HG02938 (cell line): ENCODE measurements around the gene OR2W1.

ENCODE experiments used
- ATAC-seq: cut with Tn5 transposase; IDR thresholded peaks from one replicate; pipeline ENCODE4 v1.9.1; 2021; ENCODE audit warnings: mild to moderate bottlenecking, moderate library complexity; ENCODE audit not compliant: unreplicated experiment

OR2W1 gene, protein sequence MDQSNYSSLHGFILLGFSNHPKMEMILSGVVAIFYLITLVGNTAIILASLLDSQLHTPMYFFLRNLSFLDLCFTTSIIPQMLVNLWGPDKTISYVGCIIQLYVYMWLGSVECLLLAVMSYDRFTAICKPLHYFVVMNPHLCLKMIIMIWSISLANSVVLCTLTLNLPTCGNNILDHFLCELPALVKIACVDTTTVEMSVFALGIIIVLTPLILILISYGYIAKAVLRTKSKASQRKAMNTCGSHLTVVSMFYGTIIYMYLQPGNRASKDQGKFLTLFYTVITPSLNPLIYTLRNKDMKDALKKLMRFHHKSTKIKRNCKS

DNA sequence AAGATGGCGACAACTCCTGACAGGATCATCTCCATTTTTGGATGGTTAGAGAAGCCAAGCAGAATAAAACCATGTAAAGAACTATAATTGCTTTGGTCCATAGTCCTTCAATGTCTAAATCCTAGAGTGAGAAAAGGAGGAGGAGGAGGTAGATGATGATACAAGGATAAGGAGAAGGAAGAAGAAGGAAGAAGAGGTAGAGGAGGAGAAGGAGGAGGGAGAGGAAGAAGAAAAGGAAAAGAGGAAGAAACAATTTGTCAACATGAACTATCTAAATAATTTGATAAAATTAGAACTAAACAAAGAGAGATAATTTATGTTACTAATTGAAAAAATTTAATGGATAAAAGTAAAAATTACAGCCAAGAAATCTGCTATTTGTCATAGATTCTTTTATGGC is at the start of gene OR2W1:
Gene OR2W1, minus strand, starts transcription at position 101 of the 400 bp plus-strand sequence. Its CDS starts 0 bp downstream, at position 101.
- no peak for ATAC-seq

DNA sequence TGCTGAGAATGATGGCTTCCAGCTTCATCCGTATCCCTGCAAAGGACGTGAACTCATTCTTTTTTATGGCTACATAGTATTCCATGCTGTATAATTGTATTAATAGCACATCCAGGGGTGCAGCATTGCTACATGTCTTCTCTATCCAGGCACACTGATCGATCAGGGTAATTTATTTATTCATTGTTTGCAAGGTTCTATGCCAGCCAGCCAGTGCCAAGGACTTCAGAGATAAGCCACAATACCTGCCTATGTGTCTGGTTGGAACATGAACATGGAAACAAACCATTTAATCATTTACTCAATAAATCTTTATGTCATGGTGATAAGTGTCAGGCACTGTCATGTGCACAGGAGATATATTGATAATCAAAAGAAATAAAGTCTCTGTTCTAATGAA is 48.0 kb upstream of the OR2W1 start:
- no peak for ATAC-seq

DNA sequence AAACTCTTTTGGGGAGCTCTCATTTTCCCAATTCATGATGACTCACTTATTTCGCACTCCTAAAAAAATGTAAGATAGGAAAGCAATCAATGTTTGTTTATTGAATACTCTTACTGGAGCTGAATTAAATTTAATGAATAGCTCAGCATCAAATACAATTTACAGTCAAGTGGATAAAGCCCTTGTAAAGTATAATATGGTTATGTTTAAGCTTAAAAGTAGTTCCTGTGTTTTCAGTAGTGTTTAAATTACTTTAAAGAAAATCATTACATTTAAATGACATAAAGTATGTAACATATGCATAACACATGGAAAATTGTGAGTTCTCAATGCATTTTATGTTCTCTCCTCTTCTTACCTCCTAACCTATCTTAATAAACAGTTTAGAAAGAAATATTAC is 42.2 kb upstream of the OR2W1 start, which contains the start of gene OR2B3:
Gene OR2B3, minus strand, starts transcription at position 101 of the 400 bp plus-strand sequence. Its CDS starts 65 bp downstream, at position 36.
- no peak for ATAC-seq

DNA sequence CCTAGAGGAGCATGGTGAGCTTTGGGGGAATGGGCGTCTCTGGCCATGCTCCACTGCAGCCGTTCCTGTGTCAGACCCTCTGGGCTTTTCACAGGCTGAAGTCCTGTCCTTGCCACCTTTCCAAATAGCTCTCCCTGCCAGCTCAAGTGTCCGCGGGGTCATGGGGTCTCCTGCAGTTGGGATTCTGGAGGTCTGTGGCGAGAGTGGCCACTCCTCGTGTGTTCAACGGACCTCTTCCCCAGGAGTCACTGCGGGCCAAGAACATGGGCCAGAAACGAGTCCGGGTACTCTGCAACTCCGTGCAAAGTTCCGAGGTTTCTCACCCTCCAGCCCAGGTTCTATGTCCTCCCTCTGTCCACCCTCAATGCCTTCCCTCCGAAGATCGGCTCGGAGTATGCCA is 37.5 kb upstream of the OR2W1 start:
- ATAC-seq = no peak

DNA sequence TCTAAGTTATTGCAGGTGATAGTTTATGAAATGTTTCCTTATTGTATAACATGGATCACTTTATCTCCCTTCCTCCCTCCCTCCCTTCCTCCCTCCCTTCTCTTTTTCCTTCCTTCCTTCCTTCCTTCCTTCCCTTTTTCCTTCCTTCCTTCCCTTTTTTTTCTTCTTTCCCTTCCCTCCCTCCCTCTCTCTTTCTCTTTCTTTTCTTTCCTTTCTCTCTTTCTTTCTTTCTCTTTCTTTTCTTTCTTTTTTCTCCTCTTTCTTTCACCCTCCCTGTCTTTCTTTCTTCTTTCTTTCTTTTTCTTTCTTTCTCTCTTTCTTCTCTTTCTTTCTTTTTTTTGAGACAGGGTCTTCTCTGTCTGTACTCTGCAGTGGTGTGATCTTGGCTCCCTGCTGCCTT is 36.3 kb upstream of the OR2W1 start:
- no peak for ATAC-seq

DNA sequence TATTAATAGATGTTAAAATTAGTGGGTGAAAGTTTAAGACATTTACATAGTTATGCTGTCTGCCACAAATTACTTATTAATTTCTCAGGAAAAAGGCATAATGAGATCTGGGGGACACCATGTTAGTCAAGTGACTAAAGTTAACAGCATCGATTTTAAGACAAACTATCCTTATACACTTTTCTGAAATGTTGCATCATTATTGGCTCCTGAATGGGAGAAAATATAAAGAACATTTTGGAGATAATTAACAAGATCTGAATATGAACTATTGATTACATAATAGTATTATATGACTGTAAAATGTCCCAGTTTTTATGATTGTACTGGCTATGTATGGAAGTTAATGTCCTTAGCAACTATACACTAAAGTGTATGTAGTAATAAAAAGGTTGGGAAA is 34.2 kb upstream of the OR2W1 start:
- ATAC-seq = no peak

DNA sequence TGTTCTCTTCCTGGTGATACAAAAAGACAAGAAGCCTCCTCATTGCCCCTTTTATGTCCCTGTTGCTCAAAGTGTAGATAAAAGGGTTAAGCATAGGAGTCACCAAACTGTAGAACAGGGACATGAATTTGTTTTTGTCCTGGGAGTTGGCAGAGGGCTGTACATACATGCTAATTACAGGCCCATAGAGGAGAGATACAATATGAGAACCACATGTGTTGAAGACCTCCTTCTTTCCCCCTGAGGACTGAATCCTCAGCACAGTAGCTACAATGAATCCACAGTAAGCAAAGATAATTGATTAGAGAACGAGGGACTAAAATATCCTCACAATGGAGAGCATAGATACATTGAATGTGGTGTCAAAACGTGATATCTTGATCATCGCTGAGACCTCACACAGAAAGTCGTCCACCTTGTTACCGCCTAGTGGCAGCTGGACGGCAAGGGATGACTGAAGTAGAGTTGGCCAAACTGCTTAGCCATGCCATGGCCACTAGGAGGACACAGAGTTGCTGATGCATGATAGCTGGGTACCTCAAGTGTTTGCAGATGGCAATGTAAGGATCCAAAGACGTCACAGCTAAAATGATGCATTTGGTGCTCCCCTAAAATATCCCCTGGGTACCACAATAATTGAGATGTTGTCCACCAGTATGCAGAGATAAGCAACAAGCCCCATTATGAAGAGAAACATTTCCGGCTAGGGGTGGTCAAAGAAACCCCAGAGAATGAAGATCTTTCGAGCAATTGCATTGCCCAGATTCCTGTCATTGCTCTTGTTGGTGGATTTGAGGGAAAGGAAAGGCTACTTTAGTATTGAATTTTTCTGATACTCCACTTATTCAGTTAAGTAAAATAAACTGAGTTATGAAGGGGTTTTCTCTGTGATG is 27.1 kb upstream of the OR2W1 start:
- ATAC-seq = no peak

DNA sequence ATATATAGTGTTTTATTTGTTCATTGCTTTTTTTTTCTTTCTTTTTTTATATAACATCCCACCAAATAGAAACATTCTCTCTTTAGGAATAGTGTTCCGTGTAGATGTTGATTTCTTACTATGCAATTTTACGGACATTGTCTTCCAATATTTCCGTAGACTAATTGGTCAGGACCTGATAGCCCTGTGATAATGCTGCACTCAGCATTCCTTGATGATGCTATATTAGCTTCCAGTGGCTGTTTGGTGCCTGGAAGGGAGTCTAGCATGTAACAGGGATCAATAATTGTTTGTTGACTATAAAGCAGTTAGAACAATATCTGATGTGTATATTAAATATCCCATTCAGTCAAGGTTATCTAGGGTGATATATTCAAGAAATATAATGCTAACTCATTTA is 6.7 kb upstream of the OR2W1 start:
- no peak for ATAC-seq

DNA sequence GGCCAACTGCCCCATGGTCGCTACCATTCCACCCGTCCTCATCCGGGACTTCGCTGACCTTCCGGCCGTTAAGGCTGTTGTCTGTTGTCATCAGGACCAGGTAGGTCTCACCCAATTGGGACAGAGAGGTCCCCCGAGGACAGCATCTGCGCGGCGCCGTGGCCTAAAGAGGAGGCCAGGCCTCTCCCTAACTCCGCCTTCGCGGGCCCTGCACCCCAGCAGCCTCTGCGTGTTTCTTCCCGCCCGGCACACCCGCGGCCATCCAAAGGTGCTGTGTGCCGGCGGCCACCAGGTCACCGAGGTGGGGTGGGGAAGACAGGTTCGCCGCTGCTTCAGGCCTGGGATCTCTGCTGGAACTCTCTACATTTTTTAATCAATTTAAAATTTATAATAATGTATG is 9.0 kb downstream of the OR2W1 start:
- no peak for ATAC-seq

DNA sequence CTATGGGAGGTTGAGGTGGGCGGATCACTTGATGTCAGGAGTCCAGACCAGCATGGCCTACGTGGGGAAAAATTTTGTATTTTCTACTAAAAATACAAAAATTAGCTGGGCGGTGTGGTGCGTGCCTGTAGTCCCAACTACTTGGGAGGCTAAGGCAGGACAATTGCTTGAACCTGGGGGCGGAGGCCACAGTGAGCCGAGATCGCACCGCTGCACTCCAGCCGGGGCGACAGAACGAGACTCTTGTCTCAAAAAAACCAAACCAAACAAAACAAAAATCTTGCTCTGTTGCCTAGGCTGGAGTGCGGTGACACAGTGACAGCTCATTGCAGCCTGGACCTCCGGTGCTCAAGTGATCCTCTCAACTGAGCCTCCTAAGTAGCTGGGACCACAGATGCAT is 16.2 kb downstream of the OR2W1 start:
- ATAC-seq = no peak

DNA sequence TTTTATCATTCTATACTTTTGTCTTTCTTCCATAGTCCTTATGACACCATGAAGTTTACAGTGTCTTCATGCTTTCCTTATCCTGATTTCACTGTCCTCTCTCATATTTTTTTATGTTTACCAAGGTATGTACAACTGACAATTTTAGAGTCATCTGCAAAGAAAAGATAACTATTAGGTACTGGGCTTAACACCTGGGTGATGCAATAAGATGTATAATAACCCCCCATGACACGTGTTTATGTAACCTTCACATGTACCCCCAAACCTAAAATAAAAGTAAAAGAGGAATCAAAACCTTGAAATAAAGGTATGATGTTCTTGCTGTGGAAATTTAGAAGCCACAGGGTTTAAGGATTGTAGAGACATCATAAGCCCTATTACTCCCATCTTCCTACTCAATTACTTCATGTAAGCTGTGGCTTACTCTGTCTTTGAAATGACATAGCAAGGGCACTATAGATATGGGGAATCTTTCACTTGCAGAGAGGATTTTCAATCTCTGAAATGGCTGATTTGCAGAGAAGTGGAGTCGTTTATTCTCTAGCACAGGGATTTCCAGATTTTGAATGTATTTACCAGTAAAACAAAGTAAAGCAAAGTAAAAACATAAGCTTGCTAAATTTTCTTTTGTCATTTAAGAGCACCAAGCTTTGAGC is 18.9 kb downstream of the OR2W1 start:
- ATAC-seq = no peak

DNA sequence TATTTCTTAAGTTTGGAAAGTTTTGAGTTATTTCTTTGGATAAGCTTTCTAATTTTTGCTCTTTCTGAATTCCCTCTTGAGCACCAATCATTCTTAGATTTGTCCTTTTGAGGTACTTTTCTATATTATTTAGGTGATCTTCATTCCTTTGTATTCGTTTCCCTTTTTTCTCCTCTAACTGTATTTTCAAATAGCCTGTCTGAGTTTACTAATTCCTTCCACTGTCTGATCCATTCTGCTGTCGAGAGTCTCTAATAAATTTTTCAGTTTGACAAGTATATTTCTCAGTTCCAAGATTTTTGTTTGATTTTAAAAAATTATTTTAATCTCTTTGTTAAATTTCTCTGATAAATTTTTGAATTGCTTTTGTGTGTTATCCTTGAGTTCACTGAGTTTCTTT is 23.5 kb downstream of the OR2W1 start:
- ATAC-seq = no peak

DNA sequence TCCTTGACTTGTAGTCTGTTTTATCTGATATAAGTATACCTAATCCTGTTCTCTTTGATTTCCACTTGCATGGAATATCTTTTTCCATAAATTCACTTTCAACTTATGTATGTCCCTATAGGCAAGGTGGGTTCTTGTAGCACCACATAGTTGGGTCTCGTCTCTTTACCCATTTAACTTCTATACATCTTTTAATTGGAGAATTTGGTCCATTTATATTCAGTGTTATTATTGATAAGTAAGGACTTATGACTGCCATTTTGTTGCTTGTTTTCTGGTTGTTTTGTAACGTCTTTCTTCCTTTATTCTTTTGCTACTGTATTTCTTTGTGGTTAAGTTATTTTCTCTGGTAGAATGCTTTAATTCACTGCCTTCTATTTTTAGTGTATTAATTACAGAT is 25.3 kb downstream of the OR2W1 start:
- ATAC-seq = no peak

DNA sequence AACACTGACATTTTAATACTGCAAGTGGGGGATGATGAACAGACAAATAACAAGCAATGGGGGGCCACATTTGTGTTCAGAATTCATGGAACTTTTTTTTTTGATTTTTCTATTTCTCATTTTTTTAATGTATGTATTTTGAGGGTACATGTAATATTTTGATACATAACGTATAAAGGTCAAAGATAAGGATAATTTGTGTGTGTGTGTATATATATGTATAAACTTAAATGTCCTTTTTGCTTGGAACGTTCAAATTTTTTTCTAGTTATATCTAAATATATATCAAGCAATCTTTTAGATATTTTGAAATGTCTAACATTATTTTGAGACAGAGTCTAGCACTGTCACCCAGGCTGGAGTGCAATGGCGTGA is 27.6 kb downstream of the OR2W1 start:
- no peak for ATAC-seq

DNA sequence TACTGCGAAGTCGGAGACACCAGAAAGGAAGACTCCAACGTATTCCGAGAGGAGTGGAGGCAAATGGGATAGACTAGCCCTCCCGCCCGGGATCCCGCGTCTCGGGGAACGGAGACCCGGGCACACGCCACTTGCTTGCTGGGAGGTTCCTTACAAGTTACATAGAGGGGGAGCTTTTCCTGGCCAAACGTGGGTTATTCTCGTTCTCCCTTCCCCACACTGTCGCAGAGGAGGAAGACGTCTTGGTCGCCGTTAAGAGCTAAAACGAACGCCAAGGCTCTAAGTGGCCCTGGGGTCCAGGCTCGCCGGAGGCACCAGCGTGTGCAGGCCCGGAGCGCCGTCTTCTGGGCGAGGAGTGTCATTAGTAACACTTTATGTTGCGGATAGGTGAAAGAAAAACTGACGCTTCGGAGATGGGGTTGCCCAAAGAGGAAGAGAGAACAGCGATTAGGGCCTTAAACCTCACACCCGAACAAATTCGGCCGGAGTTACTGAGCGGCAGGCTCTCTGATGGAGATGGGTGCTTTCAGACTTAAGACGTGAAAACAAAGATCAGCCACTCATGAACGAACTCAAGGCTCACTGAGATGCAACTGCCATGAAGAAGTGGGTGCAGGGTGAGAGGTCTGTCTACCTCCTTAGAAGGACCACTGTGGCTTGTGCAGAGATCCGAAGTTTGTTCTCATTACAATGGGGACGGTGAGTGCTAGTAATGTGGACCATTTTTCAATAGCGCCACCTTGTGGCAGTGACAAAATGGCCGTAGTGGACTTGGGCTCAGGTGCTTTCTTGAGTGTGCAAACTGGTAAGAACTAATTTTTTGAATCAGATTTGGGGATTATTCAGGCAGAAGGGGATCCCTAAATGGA is 28.2 kb downstream of the OR2W1 start:
- ATAC-seq = peak; percentile 82

DNA sequence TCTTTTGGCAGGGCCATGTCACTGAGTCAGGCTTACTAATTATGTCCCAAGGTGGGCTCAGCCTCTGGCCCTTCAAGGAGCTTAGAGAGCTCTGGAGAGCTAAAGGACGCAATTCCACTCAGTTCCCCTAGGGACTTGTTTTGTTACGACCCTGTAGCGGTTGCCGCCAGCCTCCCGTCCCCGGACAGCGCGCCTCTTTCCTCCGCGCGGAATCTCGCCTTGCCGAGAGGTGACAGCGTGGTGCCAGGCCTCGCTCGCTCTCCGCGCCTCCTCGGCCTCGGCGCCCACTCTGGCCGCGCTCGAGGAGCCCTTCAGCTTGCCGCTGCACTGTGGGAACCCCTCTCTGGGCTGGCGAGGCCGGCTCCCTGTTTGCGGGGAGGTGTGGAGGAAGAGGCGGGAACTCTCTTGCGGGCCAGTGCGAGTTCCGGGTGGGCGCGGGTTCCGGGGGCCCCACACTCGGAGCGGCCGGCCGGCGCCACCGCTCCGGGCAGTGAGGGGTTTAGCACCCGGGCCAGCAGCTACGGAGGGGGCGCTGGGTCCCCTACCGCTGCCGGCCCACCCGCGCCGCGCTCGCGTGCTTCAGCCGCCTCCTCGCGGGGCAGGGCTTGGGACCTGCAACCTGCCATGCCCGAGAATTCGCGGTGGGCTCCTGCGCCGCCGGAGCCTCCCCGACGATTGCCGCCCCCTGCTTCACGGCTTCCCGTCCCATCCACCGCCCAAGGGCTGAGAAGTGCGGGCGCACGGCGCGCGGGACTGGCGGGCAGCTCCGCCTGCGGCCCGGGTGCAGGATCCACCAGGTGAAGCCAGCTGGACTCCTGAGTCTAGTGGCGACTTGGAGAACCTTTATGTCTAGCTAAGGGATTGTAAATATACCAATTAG is 30.0 kb downstream of the OR2W1 start:
- ATAC-seq = no peak

DNA sequence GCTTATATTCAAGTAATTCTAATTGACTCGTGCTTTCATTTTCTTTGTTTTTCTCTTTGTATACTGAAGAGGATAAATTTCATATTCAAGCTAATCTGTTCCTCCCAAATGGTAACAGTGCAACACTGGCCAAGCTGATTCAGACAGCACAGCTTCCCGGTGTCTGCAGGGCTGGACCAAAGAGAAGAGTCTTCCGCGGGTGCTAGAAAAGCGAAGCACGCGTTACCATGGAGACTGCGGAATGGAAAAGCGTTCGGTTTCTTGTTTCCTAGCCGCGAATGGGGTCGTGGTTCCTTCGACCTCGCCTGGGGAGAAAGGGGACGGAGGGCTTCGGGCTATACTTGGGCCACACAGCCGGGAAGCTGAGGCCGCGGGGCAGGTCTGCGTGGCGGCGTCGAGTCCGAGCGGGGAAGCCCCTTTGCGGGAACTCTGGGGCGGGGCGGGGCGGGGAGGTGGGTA is 33.7 kb downstream of the OR2W1 start:
- ATAC-seq = no peak

DNA sequence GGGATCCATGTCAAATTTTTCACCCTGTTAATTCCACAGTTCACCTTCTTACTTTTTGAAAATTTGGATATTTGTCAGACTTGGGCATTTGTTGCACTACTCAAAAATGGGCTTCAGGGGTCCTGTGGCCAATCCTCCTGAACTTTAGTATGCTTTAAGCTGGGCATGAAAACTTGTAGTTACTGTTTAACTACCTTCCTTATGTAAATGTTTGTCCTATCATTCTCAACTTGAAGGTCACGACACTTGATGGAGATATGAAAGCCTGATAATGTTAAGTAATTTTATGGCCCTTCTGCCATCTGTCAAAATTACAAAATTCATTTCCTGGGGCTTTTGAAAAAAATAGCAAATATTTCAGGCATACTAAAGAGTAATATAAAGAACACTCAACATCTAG is 35.6 kb downstream of the OR2W1 start:
- no peak for ATAC-seq

DNA sequence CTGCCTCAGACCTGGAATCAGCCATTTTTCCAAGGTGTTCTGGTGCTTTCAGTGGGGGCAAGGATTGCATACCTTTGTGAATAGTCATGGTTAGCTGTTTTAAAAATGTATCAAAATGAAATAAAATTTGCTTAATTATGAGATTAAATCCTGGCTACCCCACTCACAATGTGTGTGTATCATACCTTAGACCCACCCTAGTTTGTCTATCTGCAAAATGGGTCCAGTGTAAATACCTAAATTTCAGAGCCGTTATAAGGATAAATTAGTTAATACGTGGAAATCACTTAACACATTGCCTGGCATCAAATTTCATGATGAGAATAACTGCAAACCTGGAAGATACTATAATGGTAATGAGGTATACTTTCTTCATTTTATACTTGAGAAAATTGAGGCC is 36.9 kb downstream of the OR2W1 start:
- ATAC-seq = no peak
